ENCODE measurements around the gene SORCS2. TPM values are rescaled to one million over a fixed set of nuclear protein-coding genes. Genes with fewer than 3 reads are reported as not detected.

Gene SORCS2
- total and polyA plus RNA-seq, 4 donors = 2.2 to 7.7 (median 2.5) TPM

DNA sequence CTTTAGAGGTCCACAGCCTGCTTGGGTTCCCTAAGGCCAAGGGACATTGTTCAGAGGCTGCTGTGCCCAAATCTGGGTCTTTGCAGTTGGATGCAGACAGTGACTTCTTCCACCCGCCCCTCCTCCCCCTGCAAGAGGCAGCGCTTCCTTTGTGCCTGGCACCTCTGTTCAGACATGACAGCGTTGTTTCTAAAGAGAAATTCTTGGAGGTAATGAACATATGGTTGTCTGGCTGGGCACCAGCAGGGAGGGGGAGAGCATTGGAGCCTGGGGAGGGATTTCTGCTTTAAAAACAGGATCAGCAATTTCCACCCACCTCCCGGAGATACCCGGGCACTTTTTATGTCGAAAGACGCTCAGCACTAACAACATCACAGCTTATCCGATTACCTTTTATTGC is 190.9 kb downstream of the SORCS2 start:
- no peak overlapping the region for H3K4me3 ChIP-seq

DNA sequence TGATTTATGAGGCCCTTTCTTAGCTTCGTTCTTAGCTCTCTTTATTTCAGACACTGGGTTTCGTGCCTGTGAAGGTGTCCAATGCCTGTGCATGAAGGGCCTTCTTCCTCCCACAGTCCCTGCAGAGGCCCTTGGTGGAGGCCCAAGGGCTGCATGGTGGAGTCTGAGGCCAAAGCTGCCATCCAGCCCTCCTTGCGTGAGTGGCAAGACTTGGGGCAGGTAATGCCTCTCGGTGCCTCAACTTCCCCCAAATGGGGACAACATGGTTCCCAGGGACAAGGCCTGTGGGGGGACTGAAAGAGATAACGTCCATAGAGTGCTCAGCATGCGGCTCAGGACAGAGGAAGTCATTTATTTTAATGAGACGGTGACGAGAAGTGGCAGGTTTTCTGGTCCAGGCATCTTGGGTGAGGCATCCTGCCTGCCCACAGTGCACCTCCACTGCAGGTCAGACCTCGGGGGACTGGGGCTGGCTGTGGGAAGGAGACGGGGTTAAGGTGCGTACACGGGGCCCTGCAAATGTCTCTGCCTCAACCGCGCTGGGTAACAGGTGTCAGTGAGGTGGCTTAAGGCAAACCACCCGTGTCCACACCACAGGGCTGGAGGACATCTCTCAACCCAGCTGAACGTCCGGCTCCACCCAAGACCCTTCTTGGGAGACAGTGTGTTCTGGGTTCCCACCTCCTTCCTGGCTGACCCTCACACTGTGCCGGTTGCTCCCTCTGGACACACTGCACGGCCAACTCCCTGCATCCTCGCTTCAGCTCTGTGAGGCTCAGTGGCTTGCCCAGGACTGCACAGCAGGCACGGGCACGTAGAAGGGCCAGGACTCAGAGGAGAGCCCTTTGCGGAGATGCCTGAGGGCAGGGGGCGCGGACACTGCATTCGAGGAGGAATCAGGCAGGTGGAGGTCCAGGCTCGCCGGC is 191.9 kb downstream of the SORCS2 start:
- DNase-seq = no peak
- Histone ChIP-seq H3K27me3 (ENCODE audit: control insufficient read depth in 3 of 3, insufficient read depth in 3 of 3, low read length in 2 of 3) (no peaks in the 10 kb centered on the region), H3K4me1 (ENCODE audit: control insufficient read depth in 5 of 5, insufficient read depth in 5 of 5, low read length in 5 of 5) (peaks cover 0 to 9% (median 0%) of the 10 kb centered on the region in 5 donors), H3K9ac (ENCODE audit: insufficient read depth in 1 of 2, low read length in 2 of 2) (no peak overlapping the region), H3K36me3 (ENCODE audit: control insufficient read depth in 4 of 4, insufficient read depth in 4 of 4, low read length in 4 of 4) (no peaks in the 10 kb centered on the region), H3K27ac (ENCODE audit: low read depth in 1 of 2, low read length in 1 of 2) (no peak overlapping the region), H3K9me3 (ENCODE audit: control insufficient read depth in 4 of 4, insufficient read depth in 3 of 4, low read length in 3 of 4) (peaks cover 0 to 2% (median 0%) of the 10 kb centered on the region in 4 donors), H3K4me3 (no peak overlapping the region)
- no peak for ATAC-seq (ENCODE audit: insufficient read depth, low FRiP score)
- 80% methylated on average over 28 of the region's 28 CpGs for WGBS, 2 donors
- TF ChIP-seq, protein P1, sequence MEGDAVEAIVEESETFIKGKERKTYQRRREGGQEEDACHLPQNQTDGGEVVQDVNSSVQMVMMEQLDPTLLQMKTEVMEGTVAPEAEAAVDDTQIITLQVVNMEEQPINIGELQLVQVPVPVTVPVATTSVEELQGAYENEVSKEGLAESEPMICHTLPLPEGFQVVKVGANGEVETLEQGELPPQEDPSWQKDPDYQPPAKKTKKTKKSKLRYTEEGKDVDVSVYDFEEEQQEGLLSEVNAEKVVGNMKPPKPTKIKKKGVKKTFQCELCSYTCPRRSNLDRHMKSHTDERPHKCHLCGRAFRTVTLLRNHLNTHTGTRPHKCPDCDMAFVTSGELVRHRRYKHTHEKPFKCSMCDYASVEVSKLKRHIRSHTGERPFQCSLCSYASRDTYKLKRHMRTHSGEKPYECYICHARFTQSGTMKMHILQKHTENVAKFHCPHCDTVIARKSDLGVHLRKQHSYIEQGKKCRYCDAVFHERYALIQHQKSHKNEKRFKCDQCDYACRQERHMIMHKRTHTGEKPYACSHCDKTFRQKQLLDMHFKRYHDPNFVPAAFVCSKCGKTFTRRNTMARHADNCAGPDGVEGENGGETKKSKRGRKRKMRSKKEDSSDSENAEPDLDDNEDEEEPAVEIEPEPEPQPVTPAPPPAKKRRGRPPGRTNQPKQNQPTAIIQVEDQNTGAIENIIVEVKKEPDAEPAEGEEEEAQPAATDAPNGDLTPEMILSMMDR (IDR thresholded peaks at IDR 0.05; ENCODE audit: control extremely low read depth, extremely low read depth) = no peak

More for the DNA sequence above, 190.9 kb downstream of the SORCS2 start:
- Histone ChIP-seq H3K9me3 (ENCODE audit: control insufficient read depth in 4 of 4, insufficient read depth in 3 of 4, low read length in 3 of 4) (peaks cover 0 to 2% (median 0%) of the 10 kb centered on the region in 4 donors), H3K27ac (ENCODE audit: low read depth in 1 of 2, low read length in 1 of 2) (no peak overlapping the region), H3K9ac (ENCODE audit: insufficient read depth in 1 of 2, low read length in 2 of 2) (no peak overlapping the region), H3K36me3 (ENCODE audit: control insufficient read depth in 4 of 4, insufficient read depth in 4 of 4, low read length in 4 of 4) (no peaks in the 10 kb centered on the region), H3K27me3 (ENCODE audit: control insufficient read depth in 3 of 3, insufficient read depth in 3 of 3, low read length in 2 of 3) (no peaks in the 10 kb centered on the region), H3K4me1 (ENCODE audit: control insufficient read depth in 5 of 5, insufficient read depth in 5 of 5, low read length in 5 of 5) (peaks cover 0 to 9% (median 0%) of the 10 kb centered on the region in 5 donors)
- DNase-seq (no peak), ATAC-seq (ENCODE audit: insufficient read depth, low FRiP score) (no peak)
- TF ChIP-seq, protein P1 (IDR thresholded peaks at IDR 0.05; ENCODE audit: control extremely low read depth, extremely low read depth) = no peak
- 87 to 91% methylated on average over 8 of the region's 8 CpGs for WGBS, 2 donors

DNA sequence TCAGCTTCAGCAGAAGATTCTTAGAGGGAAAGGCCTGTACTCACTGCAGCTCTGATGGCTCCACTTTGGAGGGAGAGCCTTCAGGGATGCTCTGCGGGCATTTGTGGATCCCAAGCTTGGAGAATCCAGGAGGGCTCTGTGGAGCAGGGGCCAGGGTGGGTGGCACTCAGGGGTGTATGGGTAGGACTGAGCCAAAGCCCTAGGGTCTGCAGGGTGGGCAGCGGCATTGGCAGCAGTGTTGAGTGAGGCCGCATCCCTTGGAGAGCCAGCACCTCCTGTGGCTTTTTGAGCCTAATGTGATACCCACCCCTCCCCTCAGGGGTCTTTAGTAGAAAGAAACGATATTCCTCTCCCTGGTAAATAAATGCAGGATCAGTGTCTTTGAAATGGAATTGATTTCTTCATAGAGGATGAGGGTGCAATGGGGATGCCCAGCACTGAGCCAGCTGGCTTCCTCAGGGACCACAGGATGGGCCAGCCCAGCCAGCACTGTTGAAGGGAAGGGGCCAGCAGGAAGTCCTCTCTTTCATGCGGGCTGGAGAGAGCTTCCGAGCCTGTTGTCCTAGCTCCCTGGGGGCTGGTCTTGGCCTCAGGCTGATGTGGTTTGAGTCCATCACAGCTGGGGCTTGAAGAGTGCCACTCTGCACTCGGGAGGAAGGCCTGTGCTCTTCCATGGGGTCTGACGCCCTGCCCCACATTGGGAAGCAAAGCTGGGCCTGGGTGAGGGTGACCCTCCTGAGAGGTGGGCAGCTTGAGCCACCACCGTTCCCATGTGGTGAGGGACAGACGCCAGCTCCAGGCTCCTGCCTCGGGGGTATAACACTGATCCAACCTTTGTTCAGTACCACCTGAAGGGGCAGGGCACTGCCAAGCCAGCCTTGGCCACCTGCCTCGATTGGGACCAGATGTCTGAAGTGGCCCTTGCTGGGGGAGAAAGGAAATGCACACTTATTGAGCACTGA is 192.9 kb downstream of the SORCS2 start:
- Histone ChIP-seq H3K9me3 (ENCODE audit: control insufficient read depth in 4 of 4, insufficient read depth in 3 of 4, low read length in 3 of 4) (peaks cover 0 to 2% (median 0%) of the 10 kb centered on the region in 4 donors), H3K27me3 (ENCODE audit: control insufficient read depth in 3 of 3, insufficient read depth in 3 of 3, low read length in 2 of 3) (peaks cover 0 to 2% (median 0%) of the 10 kb centered on the region in 3 donors), H3K9ac (ENCODE audit: insufficient read depth in 1 of 2, low read length in 2 of 2) (no peak overlapping the region), H3K4me3 (no peak overlapping the region), H3K4me1 (ENCODE audit: control insufficient read depth in 5 of 5, insufficient read depth in 5 of 5, low read length in 5 of 5) (peaks cover 0 to 9% (median 0%) of the 10 kb centered on the region in 5 donors), H3K36me3 (ENCODE audit: control insufficient read depth in 4 of 4, insufficient read depth in 4 of 4, low read length in 4 of 4) (no peaks in the 10 kb centered on the region), H3K27ac (ENCODE audit: low read depth in 1 of 2, low read length in 1 of 2) (no peak overlapping the region)
- WGBS, 2 donors = 65 to 66% methylated on average over 12 of the region's 12 CpGs
- DNase-seq (no peak), ATAC-seq (ENCODE audit: insufficient read depth, low FRiP score) (no peak)
- TF ChIP-seq, protein P1 (IDR thresholded peaks at IDR 0.05; ENCODE audit: control extremely low read depth, extremely low read depth) = no peak
